ENCODE measurements around the gene SCAPER. TPM values are rescaled to one million over a fixed set of nuclear protein-coding genes. Genes with fewer than 3 reads are reported as not detected.

Gene SCAPER
- total RNA-seq, 1 experiment from 2014 or later, result 21.5 TPM

GRCh38 chr15:76668900-76669299, 236.2 kb downstream of the SCAPER start:
- ChIA-PET CTCF (no interaction called here), POLR2A (ENCODE audit: low non-redundant PET) (no interaction called here)
- Histone ChIP-seq H3K36me3 (ENCODE audit: insufficient read depth, low read length, poor library complexity, severe bottlenecking) (no peaks in the 10 kb centered on the region), H3K9me3 (ENCODE audit: low read depth, low read length, poor library complexity, severe bottlenecking) (no peaks in the 10 kb centered on the region), H3K4me3 (ENCODE audit: low read depth, low read length, poor library complexity, severe bottlenecking) (no peak overlapping the region), H3K4me1 (ENCODE audit: insufficient read depth, low read length, poor library complexity, severe bottlenecking) (no peaks in the 10 kb centered on the region), H3K27me3 (replicated peaks; ENCODE audit: insufficient read depth, low read depth, low read length, poor library complexity) (no peaks in the 10 kb centered on the region), H3K27ac (ENCODE audit: low read depth, low read length, poor library complexity, severe bottlenecking) (no peak overlapping the region)
- DNase-seq (ENCODE audit: low spot score), result no peak
- BruUV-seq (replicated peaks), result no TSS peak
- intact Hi-C loops (cut with micrococcal nuclease; ENCODE audit: unreplicated experiment), result no loop called here
- TF ChIP-seq CTCF (conservative IDR thresholded peaks at IDR 0.05; ENCODE audit: low read depth, low read length), result no peak
- TF ChIP-seq EZH2 (IDR thresholded peaks at IDR 0.05; ENCODE audit: borderline replicate concordance, low read depth, low read length, poor library complexity, severe bottlenecking), result no peak

- DNase-seq (ENCODE audit: low spot score), result no peak
- TF ChIP-seq CTCF (conservative IDR thresholded peaks at IDR 0.05; ENCODE audit: low read depth, low read length), result no peak
- TF ChIP-seq EZH2 (IDR thresholded peaks at IDR 0.05; ENCODE audit: borderline replicate concordance, low read depth, low read length, poor library complexity, severe bottlenecking), result no peak
- Histone ChIP-seq H3K27me3 (replicated peaks; ENCODE audit: insufficient read depth, low read depth, low read length, poor library complexity) (no peaks in the 10 kb centered on the region), H3K9me3 (ENCODE audit: low read depth, low read length, poor library complexity, severe bottlenecking) (no peaks in the 10 kb centered on the region), H3K36me3 (ENCODE audit: insufficient read depth, low read length, poor library complexity, severe bottlenecking) (no peaks in the 10 kb centered on the region), H3K4me1 (ENCODE audit: insufficient read depth, low read length, poor library complexity, severe bottlenecking) (no peaks in the 10 kb centered on the region), H3K27ac (ENCODE audit: low read depth, low read length, poor library complexity, severe bottlenecking) (no peak overlapping the region), H3K4me3 (ENCODE audit: low read depth, low read length, poor library complexity, severe bottlenecking) (no peak overlapping the region)
- CTCF ChIA-PET, result no interaction called here
- POLR2A ChIA-PET (ENCODE audit: low non-redundant PET), result no interaction called here
- intact Hi-C loops (cut with micrococcal nuclease; ENCODE audit: unreplicated experiment), result no loop called here
- no TSS peak for BruUV-seq (replicated peaks)
Measured at GRCh38 chr15:76667943-76668715, 237.0 kb downstream of the SCAPER start.

DNA sequence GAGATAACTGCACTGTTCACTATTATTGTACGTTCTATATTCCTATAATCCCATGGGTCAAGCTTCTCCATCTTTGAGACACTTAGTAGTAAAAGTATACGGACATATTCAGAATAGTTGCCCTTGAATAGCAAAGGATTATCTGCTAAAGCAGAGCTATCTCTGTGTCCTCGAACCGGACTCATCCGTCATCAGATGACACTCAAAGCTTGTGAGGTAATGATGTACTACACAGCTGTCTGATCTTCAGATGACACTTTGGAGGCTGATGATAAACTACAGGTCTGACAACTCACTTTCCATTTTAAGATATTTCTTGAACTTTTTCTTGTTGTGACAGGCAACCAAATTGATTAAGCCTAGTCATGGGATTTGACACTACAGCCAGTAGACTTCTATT, 240.2 kb downstream of the SCAPER start:
- no peak overlapping the region for H3K27ac ChIP-seq (ENCODE audit: low read depth, low read length, poor library complexity, severe bottlenecking)
- no peaks in the 10 kb centered on the region for H3K36me3 ChIP-seq (ENCODE audit: insufficient read depth, low read length, poor library complexity, severe bottlenecking)
- DNase-seq (ENCODE audit: low spot score), result no peak
- TF ChIP-seq CTCF (conservative IDR thresholded peaks at IDR 0.05; ENCODE audit: low read depth, low read length) (no peak), EZH2 (IDR thresholded peaks at IDR 0.05; ENCODE audit: borderline replicate concordance, low read depth, low read length, poor library complexity, severe bottlenecking) (no peak)
- H3K27me3 ChIP-seq (replicated peaks; ENCODE audit: insufficient read depth, low read depth, low read length, poor library complexity), result no peaks in the 10 kb centered on the region
- CTCF ChIA-PET, result no interaction called here
- H3K9me3 ChIP-seq (ENCODE audit: low read depth, low read length, poor library complexity, severe bottlenecking), result no peaks in the 10 kb centered on the region
- H3K4me3 ChIP-seq (ENCODE audit: low read depth, low read length, poor library complexity, severe bottlenecking), result no peak overlapping the region
- POLR2A ChIA-PET (ENCODE audit: low non-redundant PET), result no interaction called here
- BruUV-seq (replicated peaks), result no TSS peak
- no peaks in the 10 kb centered on the region for H3K4me1 ChIP-seq (ENCODE audit: insufficient read depth, low read length, poor library complexity, severe bottlenecking)
- intact Hi-C loops (cut with micrococcal nuclease; ENCODE audit: unreplicated experiment), result no loop called here
